SIG-M5 treated with dmso at 0.1 percent for 504 hours (cell line): Measurements from ENCODE around the gene WDR86.

Source experiments
- DNase-seq: peaks from one replicate; lab custom pipeline; 2025; ENCODE audit not compliant: unreplicated experiment; lab: John Stamatoyannopoulos, UW

WDR86 gene

DNA sequence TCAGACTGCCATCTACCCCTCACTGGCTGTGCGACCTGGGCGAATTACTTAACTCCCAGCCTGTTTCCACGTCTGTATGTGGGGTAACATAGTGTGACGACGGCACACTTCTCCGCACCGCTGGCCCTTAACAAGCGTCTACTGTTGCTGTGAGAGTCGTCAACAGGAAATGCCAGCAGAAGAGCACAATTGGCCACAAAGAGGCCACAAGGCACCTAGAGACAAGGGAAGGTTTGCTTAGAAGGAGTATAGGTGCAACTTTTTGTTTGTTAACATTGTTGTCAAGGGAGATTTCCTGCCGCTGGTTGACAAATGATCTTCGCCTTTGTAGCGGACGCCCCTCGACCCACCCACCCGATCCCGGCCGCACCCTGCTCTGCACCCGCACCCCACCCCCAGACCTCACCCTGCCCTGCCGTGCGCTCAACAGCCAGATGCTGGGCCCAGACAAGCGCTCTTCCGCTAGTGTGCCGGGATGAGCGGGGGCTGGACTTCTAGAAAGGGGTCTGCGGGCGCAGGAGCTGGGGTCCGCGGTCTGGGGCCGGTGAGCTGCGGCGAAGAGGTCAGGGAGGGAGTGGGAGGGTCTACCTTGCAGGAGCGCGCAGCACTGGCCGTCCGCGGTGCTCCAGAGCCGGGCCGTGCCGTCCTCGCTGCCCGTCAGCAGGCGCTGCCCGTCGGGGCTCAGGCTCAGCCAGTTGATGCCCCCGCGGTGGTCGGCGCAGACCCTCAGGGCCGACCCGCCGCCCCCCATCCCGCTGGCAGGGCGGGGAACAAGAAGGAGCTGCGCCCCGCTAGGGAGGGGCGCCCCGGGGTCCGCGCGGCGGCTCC lies 785 bp downstream of the WDR86 start:
- DNase-seq = no peak

DNA sequence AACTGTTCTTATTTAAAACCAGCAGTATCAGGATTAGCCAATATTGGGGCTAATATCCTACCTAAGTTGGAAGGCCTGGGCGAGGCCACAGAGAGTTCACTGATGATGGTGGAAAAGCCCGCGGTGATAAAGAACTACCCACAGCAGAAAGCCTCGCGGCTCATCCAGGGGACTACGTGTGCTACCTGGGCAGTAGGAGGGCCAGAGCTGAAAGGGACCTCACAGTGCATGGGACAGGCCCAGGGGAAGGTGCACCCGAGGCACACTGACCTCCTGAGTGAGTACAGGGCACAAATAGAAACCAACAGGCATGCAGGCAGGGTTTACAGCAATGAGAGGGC lies 1.4 kb downstream of the WDR86 start:
- no peak for DNase-seq

DNA sequence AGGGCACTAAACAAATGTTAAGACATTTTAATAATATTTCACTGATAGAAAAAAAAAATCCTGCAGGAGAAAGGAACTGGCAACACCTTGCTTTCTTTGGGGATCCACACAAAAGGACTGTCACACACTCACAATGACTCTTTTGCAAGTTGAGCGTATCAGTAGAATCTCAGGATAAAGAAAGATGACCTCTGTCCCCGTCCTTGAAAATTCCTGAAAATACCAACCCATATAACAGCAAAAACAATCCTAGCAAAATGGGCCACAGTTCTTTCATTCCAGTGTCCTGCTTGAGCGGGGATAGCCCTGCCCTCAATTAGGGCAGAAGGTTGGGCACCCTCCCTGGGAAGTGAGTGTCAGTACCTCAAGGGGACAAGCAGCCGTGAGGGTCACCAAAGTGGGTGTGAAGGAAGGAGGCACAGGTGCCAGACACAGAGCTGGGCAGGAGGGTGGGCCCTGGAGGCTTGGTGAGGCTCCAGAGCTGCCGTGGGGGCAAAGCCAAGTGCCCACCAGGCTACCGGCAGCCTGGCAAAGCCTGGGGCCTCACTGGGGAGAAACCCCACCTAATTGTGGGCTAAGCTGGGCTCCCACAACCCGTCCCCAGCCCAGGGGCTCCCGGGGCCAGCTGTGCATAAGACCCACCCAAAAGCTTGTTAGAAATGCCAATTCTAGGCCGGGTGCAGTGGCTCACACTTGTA lies 2.8 kb downstream of the WDR86 start:
- no peak for DNase-seq

- no peak for DNase-seq
Measured at GRCh38 chr7:151406051-151406875, 3.6 kb downstream of the WDR86 start.

- no peak for DNase-seq
Measured at GRCh38 chr7:151405588-151405987, 4.2 kb downstream of the WDR86 start.

DNA sequence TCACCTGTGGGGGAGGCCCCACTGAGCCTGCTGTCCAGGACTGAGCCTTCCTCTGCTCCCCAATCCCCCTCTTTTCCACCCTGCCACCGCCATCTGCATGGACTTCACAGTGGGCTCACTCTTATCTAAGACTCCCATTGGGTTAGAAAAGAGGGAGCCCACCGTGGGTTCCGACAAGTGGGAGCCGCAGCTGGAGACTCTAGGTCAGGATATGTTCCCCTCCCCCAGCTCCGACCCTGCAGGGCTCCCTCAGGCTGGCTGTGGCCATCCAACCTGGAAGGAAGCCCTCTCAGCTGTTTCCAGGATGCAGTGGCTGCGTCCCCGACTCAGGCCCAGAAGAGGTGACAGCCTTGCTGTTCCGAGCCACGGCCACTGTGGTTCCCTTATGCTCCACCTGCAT lies 4.8 kb downstream of the WDR86 start:
- no peak for DNase-seq

- no peak for DNase-seq
Measured at GRCh38 chr7:151404216-151405011, 5.4 kb downstream of the WDR86 start.

GRCh38 chr7:151403764-151404163 lies 6.1 kb downstream of the WDR86 start:
- DNase-seq = no peak

GRCh38 chr7:151402029-151402835 lies 7.6 kb downstream of the WDR86 start:
- no peak for DNase-seq

GRCh38 chr7:151400626-151401315 lies 9.1 kb downstream of the WDR86 start:
- no peak for DNase-seq

DNA sequence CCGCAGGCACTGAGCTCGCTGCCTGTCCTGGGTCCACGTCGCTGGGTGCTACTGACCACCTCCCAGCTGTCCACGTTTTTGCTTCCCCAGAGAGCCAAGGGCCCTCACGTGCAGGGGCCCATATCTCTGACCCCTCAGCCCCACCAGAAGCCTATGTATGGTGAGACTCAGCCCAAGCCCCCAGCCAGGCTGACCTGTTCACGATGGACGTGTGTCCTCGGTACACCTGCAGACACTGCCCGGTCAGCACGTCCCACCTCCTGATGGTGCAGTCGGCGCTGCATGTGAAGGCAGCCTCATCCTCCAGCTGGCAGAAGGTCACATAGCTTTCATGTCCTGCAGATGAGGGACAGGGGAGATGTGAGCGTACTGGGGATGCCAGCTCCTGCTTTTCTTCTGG lies 9.9 kb downstream of the WDR86 start:
- DNase-seq = no peak

GRCh38 chr7:151399305-151399601 lies 10.6 kb downstream of the WDR86 start:
- no peak for DNase-seq

DNA sequence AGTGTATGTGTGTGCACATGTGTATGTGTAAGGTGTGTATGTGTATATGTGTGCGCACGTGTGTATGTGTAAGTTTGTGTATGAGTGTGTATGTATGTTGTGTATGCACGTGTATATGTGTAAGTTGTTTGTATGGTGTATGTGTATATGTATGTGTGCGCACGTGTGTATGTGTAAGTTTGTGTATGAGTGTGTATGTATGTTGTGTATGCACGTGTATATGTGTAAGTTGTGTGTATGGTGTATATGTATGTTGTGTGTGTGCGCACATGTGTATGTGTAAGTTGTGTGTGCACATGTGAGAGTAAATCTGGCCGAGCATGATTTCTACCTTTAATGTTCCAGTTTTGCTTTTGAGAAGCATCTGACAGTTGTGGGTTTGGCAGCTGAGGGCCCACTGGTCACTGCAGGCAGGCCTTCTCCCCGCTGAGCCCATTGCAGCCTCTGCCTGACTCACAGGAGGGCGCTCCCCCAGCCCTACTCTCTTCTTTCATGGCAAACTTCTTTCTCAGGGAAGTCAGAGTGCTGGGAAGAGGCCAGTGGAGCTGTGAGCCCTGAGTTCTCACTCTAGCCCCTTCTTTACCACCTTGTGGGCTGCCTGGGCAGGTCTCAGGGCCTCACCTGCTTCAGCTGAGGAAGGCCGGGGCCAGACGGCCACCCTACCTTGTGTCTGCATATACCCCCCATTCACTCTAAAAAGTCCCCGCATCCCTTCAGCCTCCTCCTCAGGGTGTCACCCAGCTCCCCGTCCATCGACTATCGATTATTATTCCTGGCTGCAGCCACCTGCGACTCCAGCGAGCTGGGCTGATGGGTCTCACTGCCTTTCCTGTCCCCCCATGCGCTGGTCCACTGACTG lies 11.2 kb downstream of the WDR86 start:
- DNase-seq = no peak

DNA sequence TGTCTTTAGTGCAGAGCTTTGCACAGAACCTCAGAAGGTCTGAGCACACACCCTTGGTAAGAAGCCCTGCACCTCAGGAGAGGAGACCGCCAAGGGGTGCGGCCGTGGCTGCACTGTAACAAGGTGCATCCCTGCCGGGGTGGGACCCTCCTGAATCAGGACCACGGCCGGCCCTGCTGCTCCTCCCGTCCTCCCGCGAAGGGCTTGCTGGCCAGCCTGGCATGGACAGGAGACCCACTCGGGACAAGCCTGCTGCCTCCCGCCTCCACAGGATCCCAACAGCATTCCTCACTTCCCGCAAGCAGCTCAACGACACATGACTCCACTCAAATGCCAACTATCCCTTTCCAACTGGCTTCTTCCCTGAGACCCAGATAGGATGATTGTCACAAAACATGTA lies 12.8 kb downstream of the WDR86 start:
- DNase-seq = no peak

- no peak for DNase-seq
Measured at GRCh38 chr7:151396328-151396970, 13.4 kb downstream of the WDR86 start.

GRCh38 chr7:151395036-151395367 lies 14.8 kb downstream of the WDR86 start:
- no peak for DNase-seq

DNA sequence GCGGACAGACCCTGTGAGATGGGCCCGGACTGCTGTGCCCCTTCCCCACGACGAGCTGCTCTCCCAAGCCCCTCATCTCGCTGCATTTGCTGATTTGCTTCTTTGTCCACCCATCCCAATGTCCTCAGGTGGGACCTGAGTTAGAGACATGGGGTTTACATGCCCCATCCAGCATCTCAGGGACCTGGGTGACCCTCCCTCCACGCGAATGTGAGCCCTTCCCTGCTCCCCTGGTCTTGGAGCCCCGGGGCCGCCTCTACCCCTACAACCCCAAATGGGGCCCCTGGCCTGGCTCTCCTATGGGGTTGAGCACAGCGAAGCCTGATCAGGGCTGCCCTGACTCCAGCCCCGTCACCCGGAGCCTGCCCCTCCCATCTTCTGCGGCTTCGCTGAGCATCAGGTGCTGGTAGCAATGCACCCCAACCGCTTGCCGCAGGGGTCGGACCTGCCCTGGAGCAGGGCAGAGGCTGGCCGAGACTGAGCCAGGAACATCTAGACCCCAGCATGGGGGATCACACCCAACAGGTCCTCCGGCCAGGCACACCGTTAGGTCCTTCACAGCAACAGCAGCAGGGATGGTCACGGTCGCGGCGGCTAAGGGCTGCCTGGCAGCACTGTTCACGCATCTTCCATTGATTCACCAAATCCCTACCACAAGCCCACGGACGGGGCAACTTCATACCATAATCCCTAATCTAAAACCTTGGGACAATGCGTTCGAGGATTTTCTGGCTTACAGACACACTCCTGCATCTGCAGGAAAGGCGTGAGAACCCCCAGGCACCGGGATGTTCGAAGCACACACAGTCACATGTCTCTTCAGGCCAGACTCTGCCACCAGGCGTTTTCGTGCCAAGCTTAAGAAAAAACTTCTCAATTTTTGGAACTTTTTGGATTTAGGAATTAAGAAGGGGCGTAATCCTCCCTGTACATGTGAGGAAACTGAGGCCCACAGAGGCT lies 15.5 kb downstream of the WDR86 start:
- DNase-seq = no peak
